H1 (cell line): Measurements from ENCODE around the gene FRMD5. TPM values are rescaled to one million over a fixed set of nuclear protein-coding genes. Genes with fewer than 3 reads are reported as not detected.
"Not testable (repeated sequence)": the region's sequence is repeated elsewhere in the genome, so short reads cannot be mapped to it uniquely, and the experiment has no call there.

Experiments used
- CTCF ChIA-PET: fragments of 300-600 bp; sonication (Branson Sonifier 250); formaldehyde crosslinking; loops from one replicate; lab custom pipeline; 2021; ENCODE audit not compliant: partially characterized antibody; lab: Charles Lee
- POLR2A ChIA-PET: fragments of 300-600 bp; sonication (Branson Sonifier 250); formaldehyde crosslinking; loops from one replicate; lab custom pipeline; 2021; ENCODE audit warnings: inconsistent platforms; ENCODE audit not compliant: partially characterized antibody; lab: Charles Lee
- DNase-seq, 2 experiments: peaks; one replicate each; pipeline versions ENCODE4 v3.0.0 to v3.0.0-alpha.2; 2010 to 2022; ENCODE audit warnings: low spot score in 2 of 2, low read depth in 1 of 2, mixed read lengths in 1 of 2
- FAIRE-seq: peaks from 2 replicates; lab custom pipeline; 2011; peaks lifted over from hg19 to GRCh38; lab: Jason Lieb, UNC
- H2AFZ ChIP-seq: 2 replicates; pipeline ENCODE4 v1.8.1; 2012; ENCODE audit warnings: low read length, inconsistent platforms
- H2AK5ac ChIP-seq: 2 replicates; pipeline ENCODE4 v1.6.1; 2013; ENCODE audit warnings: low read depth, low read length
- H2BK120ac ChIP-seq: replicated peaks from 2 replicates; pipeline ENCODE3; 2013; ENCODE audit warnings: low read depth, low read length, inconsistent platforms
- H2BK12ac ChIP-seq: 2 replicates; pipeline ENCODE4 v1.6.1; 2013; ENCODE audit warnings: low read depth, low read length
- H2BK15ac ChIP-seq: 2 replicates; pipeline ENCODE4 v1.6.1; 2013; ENCODE audit warnings: low read length
- H2BK20ac ChIP-seq: 2 replicates; pipeline ENCODE4 v1.6.1; 2013; ENCODE audit warnings: low read length
- H2BK5ac ChIP-seq: 2 replicates; pipeline ENCODE4 v1.6.1; 2013; ENCODE audit warnings: low read depth, low read length
- H3K14ac ChIP-seq: 2 replicates; pipeline ENCODE4 v1.6.1; 2013; ENCODE audit warnings: inconsistent platforms; ENCODE audit not compliant: insufficient read length
- H3K18ac ChIP-seq: 2 replicates; pipeline ENCODE4 v1.6.1; 2013; ENCODE audit warnings: low read length; ENCODE audit errors: extremely low read depth
- H3K23ac ChIP-seq: 2 replicates; pipeline ENCODE4 v1.6.1; 2013; ENCODE audit warnings: inconsistent platforms; ENCODE audit not compliant: insufficient read length
- H3K23me2 ChIP-seq: 2 replicates; pipeline ENCODE4 v1.6.1; 2013; ENCODE audit warnings: low read depth, low read length
- H3K27ac ChIP-seq: 2 replicates; pipeline ENCODE4 v1.6.1; 2011; ENCODE audit warnings: low read depth, low read length, inconsistent platforms
- H3K27me3 ChIP-seq, 4 experiments: replicated peaks in 1 of 4; 1 replicate in 1 of 4; 2 replicates in 3 of 4; pipeline versions ENCODE4 v1.6.1 to v1.8.1; 2011 to 2013; ENCODE audit warnings: low read length in 3 of 4, mild to moderate bottlenecking in 3 of 4, inconsistent platforms in 2 of 4, mixed read lengths in 2 of 4, moderate library complexity in 1 of 4; ENCODE audit not compliant: control insufficient read depth in 3 of 4, insufficient read depth in 3 of 4; ENCODE audit errors: extremely low read depth in 1 of 4
- H3K36me3 ChIP-seq, 4 experiments: 2 replicates each; pipeline versions ENCODE4 v1.6.1 to v1.8.1; 2011 to 2013; ENCODE audit warnings: mild to moderate bottlenecking in 4 of 4, low read length in 3 of 4, moderate library complexity in 2 of 4, control low read depth in 1 of 4, inconsistent platforms in 1 of 4; ENCODE audit not compliant: insufficient read depth in 4 of 4, control insufficient read depth in 2 of 4
- H3K4ac ChIP-seq: replicated peaks from 2 replicates; pipeline ENCODE3; 2013; ENCODE audit warnings: low read length, low read depth, mixed read lengths, inconsistent platforms; ENCODE audit not compliant: insufficient read length
- H3K4me1 ChIP-seq, 4 experiments: replicated peaks in 1 of 4; 1 replicate in 1 of 4; 2 replicates in 3 of 4; pipeline versions ENCODE4 v1.6.1 to v1.8.1; 2011 to 2013; ENCODE audit warnings: low read length in 3 of 4, inconsistent platforms in 2 of 4, mixed read lengths in 1 of 4; ENCODE audit not compliant: insufficient read depth in 4 of 4, control insufficient read depth in 3 of 4
- H3K4me2 ChIP-seq, 2 experiments: 2 replicates each; pipeline versions ENCODE4 v1.6.1 to v1.8.1; 2011 to 2013; ENCODE audit warnings: low read depth in 2 of 2, low read length in 2 of 2, control low read depth in 1 of 2, inconsistent platforms in 1 of 2, mild to moderate bottlenecking in 1 of 2; ENCODE audit not compliant: insufficient read depth in 1 of 2
- H3K4me3 ChIP-seq, 4 experiments: fragments of 200-600, 300-600 bp in 1 of 4; sonication (generic), shearing (Covaris generic), sonication (Bioruptor Twin) in 1 of 4; 2 replicates each; pipeline versions ENCODE4 v1.5.1 to v1.8.1; 2011 to 2016; ENCODE audit warnings: low read length in 4 of 4, low read depth in 3 of 4, control low read depth in 2 of 4, inconsistent platforms in 2 of 4, mild to moderate bottlenecking in 2 of 4, mixed read lengths in 1 of 4, moderate library complexity in 1 of 4; ENCODE audit not compliant: insufficient read depth in 2 of 4; ENCODE audit errors: extremely low read depth in 1 of 4
- H3K56ac ChIP-seq: replicated peaks from 2 replicates; pipeline ENCODE3; 2013; ENCODE audit warnings: low read depth, mild to moderate bottlenecking, mixed read lengths, low read length, inconsistent platforms; ENCODE audit not compliant: insufficient read length
- H3K79me1 ChIP-seq: 2 replicates; pipeline ENCODE4 v1.6.1; 2013; ENCODE audit warnings: low read depth, low read length, control low read depth
- H3K79me2 ChIP-seq, 2 experiments: 2 replicates each; pipeline versions ENCODE4 v1.6.1 to v1.8.1; 2012 to 2013; ENCODE audit warnings: low read length in 2 of 2, mild to moderate bottlenecking in 2 of 2, inconsistent platforms in 1 of 2; ENCODE audit not compliant: insufficient read depth in 2 of 2, control insufficient read depth in 1 of 2
- H3K9ac ChIP-seq, 4 experiments: replicated peaks in 1 of 4; 1 replicate in 1 of 4; 2 replicates in 3 of 4; pipeline versions ENCODE4 v1.6.1 to v1.8.1; 2011 to 2013; ENCODE audit warnings: low read depth in 3 of 4, low read length in 3 of 4, control low read depth in 2 of 4, mild to moderate bottlenecking in 2 of 4, moderate library complexity in 2 of 4, inconsistent platforms in 1 of 4; ENCODE audit errors: extremely low read depth in 1 of 4
- H3K9me3 ChIP-seq, 2 experiments: 2 replicates each; pipeline versions ENCODE4 v1.6.1 to v1.8.1; 2012 to 2013; ENCODE audit warnings: mild to moderate bottlenecking in 2 of 2, moderate library complexity in 2 of 2, control low read depth in 1 of 2, inconsistent platforms in 1 of 2, low read depth in 1 of 2, low read length in 1 of 2, mixed read lengths in 1 of 2; ENCODE audit not compliant: insufficient read depth in 2 of 2
- H4K20me1 ChIP-seq, 2 experiments: replicated peaks in 1 of 2; 2 replicates each; pipeline versions ENCODE3 to v1.8.1; 2011 to 2013; ENCODE audit warnings: inconsistent platforms in 2 of 2, low read length in 2 of 2, mild to moderate bottlenecking in 1 of 2; ENCODE audit not compliant: insufficient read depth in 2 of 2, control insufficient read depth in 1 of 2
- H4K5ac ChIP-seq: 2 replicates; pipeline ENCODE4 v1.6.1; 2013; ENCODE audit warnings: low read length, low read depth, mixed read lengths, inconsistent platforms; ENCODE audit not compliant: insufficient read length
- H4K8ac ChIP-seq: 2 replicates; pipeline ENCODE4 v1.8.0; 2013; ENCODE audit warnings: mild to moderate bottlenecking, moderate library complexity, low read length, inconsistent platforms; ENCODE audit not compliant: insufficient read depth; ENCODE audit errors: extremely low read depth
- H4K91ac ChIP-seq: replicated peaks from 2 replicates; pipeline ENCODE3; 2013; ENCODE audit warnings: low read length, mixed read lengths, inconsistent platforms; ENCODE audit not compliant: insufficient read length
- KDM1A ChIP-seq: fragments of 200-600, 300-600 bp; sonication (generic); IDR thresholded peaks from 2 replicates; pipeline ENCODE4 v1.7.1; 2016; ENCODE audit warnings: mild to moderate bottlenecking, low read length, borderline replicate concordance
- polyA plus RNA-seq, 7 experiments: library from polyadenylated mRNA; depleted of rRNA in 3 of 7; stranded (reverse) in 5 of 7; unstranded in 2 of 7; fragments of >200 nt in 5 of 7; fragments of 200-250 nt in 2 of 7; gene quantifications; 1 replicate in 5 of 7; 2 replicates in 1 of 7; 4 replicates in 1 of 7; pipeline versions ENCODE4 v1.2.1 to v1.2.3, GENCODE V29; 2011 to 2013; ENCODE audit warnings: missing spikeins in 2 of 7, mixed read lengths in 2 of 7
- total RNA-seq: library from RNA; stranded (reverse); fragmentation: NEBNext Ultra II Directional; extraction: Animal tissue kit (Norgen Biotek cat#: 25700); gene quantifications from 2 replicates; pipeline ENCODE4 v1.2.1, GENCODE V29; 2021

Gene FRMD5
- total and polyA plus RNA-seq, 2 of the 8 experiments (the other 6 are each of a cell fraction or from before 2014, with no cell fraction given), result 10.1 to 12.6 TPM

GRCh38 chr15:44032820-44033219 lies 162.3 kb downstream of the FRMD5 start:
- H3K27me3 ChIP-seq, H2BK12ac ChIP-seq, FAIRE-seq, H3K79me2 ChIP-seq, H3K36me3 ChIP-seq, H2BK5ac ChIP-seq, H3K14ac ChIP-seq, H4K20me1 ChIP-seq, H2BK120ac ChIP-seq, H4K91ac ChIP-seq, POLR2A ChIA-PET, H2AK5ac ChIP-seq, H3K9ac ChIP-seq, H3K79me1 ChIP-seq, H2AFZ ChIP-seq, H3K23me2 ChIP-seq, H3K4me1 ChIP-seq, H3K18ac ChIP-seq, H3K9me3 ChIP-seq, H3K23ac ChIP-seq, H2BK15ac ChIP-seq, DNase-seq, H3K4ac ChIP-seq, H3K56ac ChIP-seq, H3K27ac ChIP-seq, H4K8ac ChIP-seq, H3K4me2 ChIP-seq, H4K5ac ChIP-seq, H3K4me3 ChIP-seq, H2BK20ac ChIP-seq: not testable (repeated sequence)
- CTCF ChIA-PET, result interaction anchor here (0.7 to 1.6 kb wide), 5 partner anchors 8 to 146 kb away, joined by 3 to 4 read pairs (median 3); no protein-coding TSS in a partner anchor
- 0 out of 2 replicates have a peak, but pooled peaks have one; percentile 48 for TF ChIP-seq KDM1A
